Activated CD4-positive, alpha-beta T cell treated with anti-CD3 and anti-CD28 coated beads, Interleukin-2, amount 10 ng/mL, durations not matched to agents 7 days and 5 days (primary cell): Measurements from ENCODE around the gene SLC25A42. TPM values are rescaled to one million over a fixed set of nuclear protein-coding genes. Genes with fewer than 3 reads are reported as not detected.
"Not testable (repeated sequence)": the region's sequence is repeated elsewhere in the genome, so short reads cannot be mapped to it uniquely, and the experiment has no call there.

Experiments used
- CTCF ChIA-PET: fragments of 350-600 bp; sonication (Branson Sonifier 250); formaldehyde crosslinking; loops from one replicate; lab custom pipeline; 2021; ENCODE audit warnings: antibody characterized with exemption; lab: Charles Lee
- POLR2A ChIA-PET: fragments of 350-600 bp; sonication (Branson Sonifier 250); formaldehyde crosslinking; loops from one replicate; lab custom pipeline; 2021; ENCODE audit warnings: antibody characterized with exemption; lab: Charles Lee
- DNase-seq: peaks from one replicate; pipeline ENCODE4 v3.0.0-alpha.2; 2020
- H3K27ac Mint-ChIP-seq: one replicate; pipeline ENCODE4 v1.8.0; 2021; ENCODE audit warnings: mild to moderate bottlenecking, moderate library complexity, mixed read lengths
- H3K27me3 Mint-ChIP-seq: one replicate; pipeline ENCODE4 v1.8.0; 2021; ENCODE audit warnings: mixed read lengths
- H3K36me3 Mint-ChIP-seq: one replicate; pipeline ENCODE4 v1.8.0; 2021; ENCODE audit warnings: low read depth, mixed read lengths
- H3K4me1 Mint-ChIP-seq: one replicate; pipeline ENCODE4 v1.8.0; 2021; ENCODE audit warnings: mixed read lengths
- H3K4me3 Mint-ChIP-seq: one replicate; pipeline ENCODE4 v1.8.0; 2021; ENCODE audit warnings: mild to moderate bottlenecking, moderate library complexity, mixed read lengths
- H3K9me3 Mint-ChIP-seq: one replicate; pipeline ENCODE4 v1.8.0; 2021; ENCODE audit warnings: mixed read lengths
- total RNA-seq, 2 experiments: library from RNA; stranded (reverse); gene quantifications; one replicate each; pipeline ENCODE4 v1.2.3, GENCODE V29; 2021

Gene SLC25A42
- total RNA-seq, 2 experiments from 2014 or later, result 20.6 to 22.2 TPM

- DNase-seq, result no peak
- Mint-ChIP-seq H3K9me3 (no peaks in the 10 kb centered on the region), H3K4me1 (no peaks in the 10 kb centered on the region), H3K4me3 (no peak overlapping the region), H3K36me3 (no peaks in the 10 kb centered on the region), H3K27me3 (no peaks in the 10 kb centered on the region), H3K27ac (no peak overlapping the region)
- ChIA-PET POLR2A (no interaction called here), CTCF (no interaction called here)
Measured at GRCh38 chr19:19105365-19106055, 41.7 kb downstream of the SLC25A42 start.

- no peaks in the 10 kb centered on the region for H3K36me3 Mint-ChIP-seq
- ChIA-PET POLR2A (no interaction called here), CTCF (interaction anchor here (0.7 kb wide), 1 partner anchor 15 kb away, joined by 3 read pairs; no protein-coding TSS in a partner anchor)
- H3K27me3 Mint-ChIP-seq, result no peaks in the 10 kb centered on the region
- no peak for DNase-seq
- H3K4me3 Mint-ChIP-seq, result no peak overlapping the region
- H3K9me3 Mint-ChIP-seq, result no peaks in the 10 kb centered on the region
- no peaks in the 10 kb centered on the region for H3K4me1 Mint-ChIP-seq
- H3K27ac Mint-ChIP-seq, result no peak overlapping the region
Measured at GRCh38 chr19:19106056-19106551, 42.3 kb downstream of the SLC25A42 start.

GRCh38 chr19:19106938-19107337, 43.1 kb downstream of the SLC25A42 start:
- H3K4me1 Mint-ChIP-seq, H3K27ac Mint-ChIP-seq, H3K9me3 Mint-ChIP-seq, H3K36me3 Mint-ChIP-seq, H3K27me3 Mint-ChIP-seq, H3K4me3 Mint-ChIP-seq, POLR2A ChIA-PET, DNase-seq: not testable (repeated sequence)
- CTCF ChIA-PET, result interaction anchor here (0.6 to 0.7 kb wide), 2 partner anchors 16 to 360 kb away, joined by 3 read pairs; no protein-coding TSS in a partner anchor

GRCh38 chr19:19107654-19108053, 43.9 kb downstream of the SLC25A42 start:
- Mint-ChIP-seq H3K9me3 (no peaks in the 10 kb centered on the region), H3K27me3 (no peaks in the 10 kb centered on the region), H3K27ac (no peak overlapping the region), H3K36me3 (no peaks in the 10 kb centered on the region), H3K4me3 (no peak overlapping the region), H3K4me1 (no peaks in the 10 kb centered on the region)
- ChIA-PET CTCF (no interaction called here), POLR2A (no interaction called here)
- DNase-seq, result no peak

GRCh38 chr19:19109601-19110000, 45.8 kb downstream of the SLC25A42 start:
- Mint-ChIP-seq H3K9me3 (no peaks in the 10 kb centered on the region), H3K27me3 (no peaks in the 10 kb centered on the region), H3K27ac (no peak overlapping the region), H3K4me3 (no peak overlapping the region), H3K4me1 (peaks cover 1% of the 10 kb centered on the region), H3K36me3 (no peaks in the 10 kb centered on the region)
- DNase-seq, result no peak
- POLR2A ChIA-PET, result no interaction called here
- CTCF ChIA-PET, result no interaction called here

- CTCF ChIA-PET, result interaction anchor here (0.7 kb wide), 1 partner anchor 12 kb away, joined by 3 read pairs; no protein-coding TSS in a partner anchor
- POLR2A ChIA-PET, result no interaction called here
Measured at GRCh38 chr19:19110410-19111135, 46.8 kb downstream of the SLC25A42 start.

GRCh38 chr19:19111136-19111835, 47.5 kb downstream of the SLC25A42 start:
- no peak for DNase-seq
- Mint-ChIP-seq H3K9me3 (no peaks in the 10 kb centered on the region), H3K27ac (no peak overlapping the region), H3K4me3 (no peak overlapping the region), H3K36me3 (no peaks in the 10 kb centered on the region), H3K27me3 (no peaks in the 10 kb centered on the region), H3K4me1 (peaks cover 1% of the 10 kb centered on the region)
- CTCF ChIA-PET, result interaction anchor here (0.6 to 1.1 kb wide), 3 partner anchors 13 to 27 kb away, joined by 3 read pairs; no protein-coding TSS in a partner anchor
- POLR2A ChIA-PET, result no interaction called here

More at GRCh38 chr19:19110410-19111135, 46.8 kb downstream of the SLC25A42 start:
- Mint-ChIP-seq H3K36me3 (no peaks in the 10 kb centered on the region), H3K27ac (no peak overlapping the region), H3K27me3 (no peaks in the 10 kb centered on the region), H3K4me1 (peaks cover 1% of the 10 kb centered on the region), H3K9me3 (no peaks in the 10 kb centered on the region), H3K4me3 (no peak overlapping the region)
- peak; percentile 21 for DNase-seq

- Mint-ChIP-seq H3K4me3 (no peak overlapping the region), H3K9me3 (no peaks in the 10 kb centered on the region), H3K27me3 (no peaks in the 10 kb centered on the region), H3K36me3 (no peaks in the 10 kb centered on the region), H3K4me1 (peaks cover 1% of the 10 kb centered on the region), H3K27ac (no peak overlapping the region)
- DNase-seq, result no peak
- POLR2A ChIA-PET, result no interaction called here
- CTCF ChIA-PET, result interaction anchor here (0.6 to 1.1 kb wide), 2 partner anchors 25 to 28 kb away, joined by 3 read pairs; no protein-coding TSS in a partner anchor
Measured at GRCh38 chr19:19111967-19112580, 48.3 kb downstream of the SLC25A42 start.

DNA sequence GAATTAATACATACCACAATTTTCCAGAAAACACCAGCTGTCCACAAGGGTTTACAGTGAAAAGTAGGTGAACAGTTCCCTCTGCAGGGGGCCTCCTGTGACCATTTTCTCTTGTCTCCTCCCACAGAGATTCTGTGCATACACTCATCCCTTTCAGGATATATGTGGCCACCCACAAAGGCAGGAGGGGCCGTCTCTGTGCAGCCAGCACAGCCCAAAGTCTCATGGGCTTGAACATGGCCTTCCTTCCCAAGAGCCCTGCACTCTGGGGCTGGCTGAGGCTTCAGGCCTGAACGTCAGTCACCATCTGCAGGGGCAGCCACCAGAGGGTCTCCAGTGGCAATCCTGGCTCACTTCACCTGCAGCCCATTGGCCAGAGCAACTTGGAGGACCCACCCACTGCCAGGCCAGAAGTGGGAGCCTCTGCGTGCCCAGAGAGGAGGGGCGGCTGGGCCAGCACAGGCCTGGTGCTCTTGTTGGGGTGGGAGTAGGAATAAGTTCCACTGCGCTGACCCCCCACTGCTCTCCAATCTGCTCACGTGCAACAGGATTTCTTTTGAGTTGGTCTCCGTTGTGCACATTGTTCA, 49.3 kb downstream of the SLC25A42 start:
- ChIA-PET POLR2A (no interaction called here), CTCF (no interaction called here)
- Mint-ChIP-seq H3K4me3 (no peak overlapping the region), H3K27me3 (no peaks in the 10 kb centered on the region), H3K4me1 (peaks cover 1% of the 10 kb centered on the region), H3K36me3 (no peaks in the 10 kb centered on the region), H3K27ac (no peak overlapping the region), H3K9me3 (no peaks in the 10 kb centered on the region)
- DNase-seq, result no peak

GRCh38 chr19:19115954-19116353, 52.2 kb downstream of the SLC25A42 start:
- Mint-ChIP-seq H3K27ac (no peak overlapping the region), H3K4me3 (no peak overlapping the region), H3K4me1 (peaks cover 1% of the 10 kb centered on the region), H3K36me3 (peaks cover 4% of the 10 kb centered on the region), H3K27me3 (no peaks in the 10 kb centered on the region), H3K9me3 (no peaks in the 10 kb centered on the region)
- POLR2A ChIA-PET, result no interaction called here
- CTCF ChIA-PET, result interaction anchor here (0.5 to 1.6 kb wide), 9 partner anchors 9 to 114 kb away, joined by 3 to 7 read pairs (median 3); no protein-coding TSS in a partner anchor
- DNase-seq, result peak; percentile 56

- Mint-ChIP-seq H3K27ac (no peak overlapping the region), H3K9me3 (peaks cover 2% of the 10 kb centered on the region), H3K4me1 (peaks cover 4% of the 10 kb centered on the region), H3K36me3 (peaks cover 20% of the 10 kb centered on the region), H3K27me3 (no peaks in the 10 kb centered on the region), H3K4me3 (no peak overlapping the region)
- DNase-seq, result no peak
- POLR2A ChIA-PET, result interaction anchor here (0.6 kb wide), 1 partner anchor 25 kb away, joined by 3 read pairs; no protein-coding TSS in a partner anchor
- CTCF ChIA-PET, result interaction anchor here (0.5 kb wide), 1 partner anchor 49 kb away, joined by 3 read pairs; no protein-coding TSS in a partner anchor
Measured at GRCh38 chr19:19119325-19120237, 55.8 kb downstream of the SLC25A42 start.
